NOMO-1 treated with dmso at 0.1 percent for 144 hours (cell line): Measurements from ENCODE around the gene SPACA9.

Experiments used
- DNase-seq: peaks from one replicate; lab custom pipeline; 2025; ENCODE audit not compliant: unreplicated experiment; lab: John Stamatoyannopoulos, UW

Gene SPACA9

GRCh38 chr9:132892400-132892799, 13.7 kb downstream of the SPACA9 start:
- no peak for DNase-seq

- no peak for DNase-seq
Observed at GRCh38 chr9:132894346-132894745, 15.6 kb downstream of the SPACA9 start.

- no peak for DNase-seq
Observed at GRCh38 chr9:132894862-132895835, 16.5 kb downstream of the SPACA9 start.

- DNase-seq: no peak
Observed at GRCh38 chr9:132896264-132896663, 17.6 kb downstream of the SPACA9 start.

GRCh38 chr9:132896906-132897305, 18.2 kb downstream of the SPACA9 start:
- no peak for DNase-seq

- DNase-seq: no peak
Observed at GRCh38 chr9:132898051-132898450, 19.4 kb downstream of the SPACA9 start.

GRCh38 chr9:132901858-132902831, 23.4 kb downstream of the SPACA9 start:
- DNase-seq: peak; percentile 6

GRCh38 chr9:132903574-132904492, 25.1 kb downstream of the SPACA9 start:
- no peak for DNase-seq

- DNase-seq: no peak
Observed at GRCh38 chr9:132905726-132906125, 27.0 kb downstream of the SPACA9 start.

- no peak for DNase-seq
Observed at GRCh38 chr9:132908635-132909034, 29.9 kb downstream of the SPACA9 start.

GRCh38 chr9:132909311-132909710, 30.6 kb downstream of the SPACA9 start:
- no peak for DNase-seq

GRCh38 chr9:132910376-132910775, 31.7 kb downstream of the SPACA9 start:
- DNase-seq: no peak

GRCh38 chr9:132912131-132912530, 33.4 kb downstream of the SPACA9 start:
- DNase-seq: no peak

GRCh38 chr9:132914924-132915323, 36.2 kb downstream of the SPACA9 start:
- no peak for DNase-seq

GRCh38 chr9:132919614-132920268, 41.0 kb downstream of the SPACA9 start:
- DNase-seq: no peak

- no peak for DNase-seq
Observed at GRCh38 chr9:132923346-132923902, 44.7 kb downstream of the SPACA9 start.

- DNase-seq: no peak
Observed at GRCh38 chr9:132927704-132928103, 49.0 kb downstream of the SPACA9 start.

- DNase-seq: no peak
Observed at GRCh38 chr9:132931178-132931735, 52.6 kb downstream of the SPACA9 start.

GRCh38 chr9:132935026-132935425, 56.3 kb downstream of the SPACA9 start:
- DNase-seq: no peak
